ENCODE results near the gene IFI6. TPM values are rescaled to one million over a fixed set of nuclear protein-coding genes. Genes with fewer than 3 reads are reported as not detected.
"Not testable (repeated sequence)": the region's sequence is repeated elsewhere in the genome, so short reads cannot be mapped to it uniquely, and the experiment has no call there.

Gene IFI6
- total RNA-seq, 2 donors from 2014 or later: 25.7 to 26.4 TPM

- Mint-ChIP-seq H3K27me3 (peaks cover 16% of the 10 kb centered on the region), H3K36me3 (ENCODE audit: low read depth) (no peaks in the 10 kb centered on the region), H3K27ac (no peak overlapping the region), H3K4me1 (peaks cover 3% of the 10 kb centered on the region), H3K4me3 (no peak overlapping the region)
- ATAC-seq (no peak), DNase-seq (no peak)
- no peaks in the 10 kb centered on the region for H3K9me3 ChIP-seq (ENCODE audit: control insufficient read depth, low read length, poor library complexity, severe bottlenecking)
Observed at GRCh38 chr1:27686223-27686990, 14.4 kb upstream of the IFI6 start.

DNA sequence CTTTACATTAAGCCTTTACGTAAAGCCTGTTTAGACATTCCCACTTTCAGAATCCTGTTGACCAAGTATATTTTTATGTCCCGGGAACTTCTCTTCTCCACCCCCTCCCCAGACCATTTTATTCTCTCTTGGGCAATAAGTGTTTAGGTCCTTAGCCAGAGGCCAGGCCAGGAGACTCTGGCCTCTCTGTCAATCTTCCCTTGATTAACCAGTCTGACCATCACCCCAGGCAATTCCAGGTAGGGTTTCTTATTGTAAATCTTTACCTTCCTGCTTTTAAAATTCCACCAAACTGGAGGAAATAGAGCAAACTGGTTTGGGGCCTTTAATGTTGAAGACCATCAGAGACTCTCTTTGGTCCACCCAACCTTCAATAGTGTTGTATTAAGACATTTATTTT, 12.2 kb upstream of the IFI6 start:
- no peaks in the 10 kb centered on the region for H3K9me3 ChIP-seq (ENCODE audit: control insufficient read depth, low read length, poor library complexity, severe bottlenecking)
- H3K27ac Mint-ChIP-seq: no peak overlapping the region
- no peak for ATAC-seq
- DNase-seq: no peak
- peaks cover 16% of the 10 kb centered on the region for H3K27me3 Mint-ChIP-seq
- peaks cover 3% of the 10 kb centered on the region for H3K36me3 Mint-ChIP-seq (ENCODE audit: low read depth)
- no peaks in the 10 kb centered on the region for H3K4me1 Mint-ChIP-seq
- no peak overlapping the region for H3K4me3 Mint-ChIP-seq

GRCh38 chr1:27682351-27682944, 10.5 kb upstream of the IFI6 start:
- Mint-ChIP-seq H3K36me3 (ENCODE audit: low read depth) (peaks cover 3% of the 10 kb centered on the region), H3K4me1 (no peaks in the 10 kb centered on the region), H3K27me3 (peaks cover 12% of the 10 kb centered on the region), H3K27ac (no peak overlapping the region), H3K4me3 (no peak overlapping the region)
- no peaks in the 10 kb centered on the region for H3K9me3 ChIP-seq (ENCODE audit: control insufficient read depth, low read length, poor library complexity, severe bottlenecking)
- no peak for ATAC-seq
- no peak for DNase-seq

GRCh38 chr1:27681580-27681979, 9.6 kb upstream of the IFI6 start:
- not testable (repeated sequence) for H3K4me3 Mint-ChIP-seq; H3K4me1 Mint-ChIP-seq; H3K27ac Mint-ChIP-seq; DNase-seq; ATAC-seq; H3K9me3 ChIP-seq (ENCODE audit: control insufficient read depth, low read length, poor library complexity, severe bottlenecking); H3K36me3 Mint-ChIP-seq (ENCODE audit: low read depth)
- H3K27me3 Mint-ChIP-seq: peaks cover 12% of the 10 kb centered on the region

- not testable (repeated sequence) for ATAC-seq; DNase-seq; H3K27ac Mint-ChIP-seq; H3K36me3 Mint-ChIP-seq (ENCODE audit: low read depth); H3K27me3 Mint-ChIP-seq; H3K4me1 Mint-ChIP-seq; H3K9me3 ChIP-seq (ENCODE audit: control insufficient read depth, low read length, poor library complexity, severe bottlenecking); H3K4me3 Mint-ChIP-seq
Observed at GRCh38 chr1:27680225-27680791, 8.3 kb upstream of the IFI6 start.

DNA sequence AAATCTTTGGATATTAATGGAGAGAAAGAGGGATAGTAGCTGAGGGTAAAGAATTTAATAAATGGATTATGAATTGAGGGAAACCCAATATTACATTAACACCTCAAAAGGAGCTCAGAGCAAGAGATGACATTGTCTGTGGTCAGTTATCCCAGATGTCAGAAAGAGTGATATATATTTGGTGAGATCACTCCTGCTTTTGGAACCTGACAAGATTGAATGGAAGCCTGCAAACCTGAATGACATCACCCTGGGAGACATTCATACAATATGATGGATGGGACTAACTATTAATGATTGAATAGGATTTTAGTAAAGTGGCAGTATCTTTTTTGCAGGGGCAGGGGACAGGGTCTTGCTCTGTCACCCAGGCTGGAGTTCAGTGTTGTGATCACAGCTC, 6.8 kb upstream of the IFI6 start:
- no peak for ATAC-seq
- Mint-ChIP-seq H3K4me1 (no peaks in the 10 kb centered on the region), H3K27me3 (no peaks in the 10 kb centered on the region), H3K27ac (no peak overlapping the region), H3K4me3 (no peak overlapping the region), H3K36me3 (ENCODE audit: low read depth) (peaks cover 3% of the 10 kb centered on the region)
- no peak for DNase-seq
- no peaks in the 10 kb centered on the region for H3K9me3 ChIP-seq (ENCODE audit: control insufficient read depth, low read length, poor library complexity, severe bottlenecking)

DNA sequence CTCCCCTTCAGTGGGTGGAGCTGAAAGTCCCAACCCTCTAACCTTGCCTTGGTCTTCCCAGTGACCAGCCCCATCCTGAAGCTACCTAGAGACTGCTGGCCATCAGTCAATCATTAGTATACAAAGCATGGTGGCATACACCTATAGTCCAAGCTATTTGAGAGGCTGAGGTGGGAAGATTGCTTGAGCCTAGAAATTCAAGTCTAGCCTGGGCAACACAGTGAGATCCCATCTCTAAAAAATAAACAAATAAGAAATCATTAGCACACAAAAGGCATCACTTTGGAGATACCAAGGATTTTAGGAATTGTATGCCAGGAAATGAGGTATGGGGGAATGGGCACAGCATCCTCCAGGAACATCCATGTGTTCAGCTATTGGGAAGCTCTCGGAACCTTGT, 4.4 kb upstream of the IFI6 start:
- ATAC-seq (no peak), DNase-seq (no peak)
- Mint-ChIP-seq H3K4me3 (no peak overlapping the region), H3K27me3 (no peaks in the 10 kb centered on the region), H3K4me1 (peaks cover 12% of the 10 kb centered on the region), H3K36me3 (ENCODE audit: low read depth) (peaks cover 3% of the 10 kb centered on the region), H3K27ac (no peak overlapping the region)
- no peaks in the 10 kb centered on the region for H3K9me3 ChIP-seq (ENCODE audit: control insufficient read depth, low read length, poor library complexity, severe bottlenecking)

GRCh38 chr1:27672750-27673112, 739 bp upstream of the IFI6 start:
- no peaks in the 10 kb centered on the region for H3K27me3 Mint-ChIP-seq
- DNase-seq (no peak), ATAC-seq (no peak)
- H3K4me1 Mint-ChIP-seq: peaks cover 28% of the 10 kb centered on the region
- H3K9me3 ChIP-seq (ENCODE audit: control insufficient read depth, low read length, poor library complexity, severe bottlenecking): no peaks in the 10 kb centered on the region
- H3K27ac Mint-ChIP-seq: peak overlapping the region; percentile 94
- H3K36me3 Mint-ChIP-seq (ENCODE audit: low read depth): peaks cover 2% of the 10 kb centered on the region
- H3K4me3 Mint-ChIP-seq: peak overlapping the region; percentile 95

- ATAC-seq (no peak), DNase-seq (no peak)
- peak overlapping the region; percentile 94 for H3K27ac Mint-ChIP-seq
Observed at GRCh38 chr1:27669876-27670275, 2.1 kb downstream of the IFI6 start.

DNA sequence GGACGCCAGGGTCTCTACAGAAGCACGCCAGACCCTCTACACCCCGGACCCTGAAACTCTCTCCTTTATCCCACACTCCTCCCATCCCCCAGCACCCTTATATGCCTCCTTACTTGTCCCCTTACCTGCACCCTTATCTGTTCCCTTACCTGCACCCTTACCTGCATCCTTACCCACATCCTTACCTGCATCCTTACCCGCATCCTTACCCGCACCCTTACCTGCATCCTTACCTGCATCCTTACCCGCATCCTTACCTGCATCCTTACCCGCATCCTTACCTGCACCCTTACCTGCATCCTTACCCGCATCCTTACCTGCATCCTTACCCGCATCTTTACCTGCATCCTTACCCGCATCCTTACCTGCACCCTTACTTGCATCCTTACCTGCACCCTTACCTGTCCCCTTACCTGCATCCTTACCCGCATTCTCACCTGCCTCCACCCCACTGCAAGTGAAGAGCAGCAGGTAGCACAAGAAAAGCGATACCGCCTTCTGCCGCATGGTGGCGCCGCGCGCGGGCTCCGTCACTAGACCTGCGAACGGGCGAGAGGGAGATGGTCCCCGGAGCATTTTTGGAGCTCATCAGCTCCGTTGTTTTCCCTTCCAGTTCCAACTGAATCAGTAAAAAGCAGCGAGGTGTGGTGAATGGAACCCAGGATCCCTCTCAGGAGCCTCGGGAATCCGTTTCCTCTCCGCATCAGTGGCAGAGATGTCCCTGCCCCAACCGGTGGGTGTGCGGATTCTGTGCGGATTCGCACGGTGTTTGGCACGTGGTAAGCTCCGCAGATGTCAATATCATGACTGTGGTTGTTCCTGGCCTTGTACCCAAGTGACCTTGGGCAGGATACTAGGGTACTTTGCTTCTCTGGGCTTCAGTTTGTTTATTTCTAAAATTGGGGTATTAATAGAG, 2.9 kb downstream of the IFI6 start:
- Mint-ChIP-seq H3K4me1 (peaks cover 30% of the 10 kb centered on the region), H3K36me3 (ENCODE audit: low read depth) (peaks cover 6% of the 10 kb centered on the region), H3K4me3 (peak overlapping the region; percentile 88), H3K27ac (peak overlapping the region; percentile 94), H3K27me3 (no peaks in the 10 kb centered on the region)
- peak; percentile 55 for ATAC-seq
- no peaks in the 10 kb centered on the region for H3K9me3 ChIP-seq (ENCODE audit: control insufficient read depth, low read length, poor library complexity, severe bottlenecking)
- DNase-seq: peak; percentile 72 to 91 (median 75)

More at GRCh38 chr1:27669876-27670275, 2.1 kb downstream of the IFI6 start:
- Mint-ChIP-seq H3K4me1 (peaks cover 30% of the 10 kb centered on the region), H3K27me3 (no peaks in the 10 kb centered on the region), H3K4me3 (peak overlapping the region; percentile 88), H3K36me3 (ENCODE audit: low read depth) (peaks cover 6% of the 10 kb centered on the region)
- no peaks in the 10 kb centered on the region for H3K9me3 ChIP-seq (ENCODE audit: control insufficient read depth, low read length, poor library complexity, severe bottlenecking)

DNA sequence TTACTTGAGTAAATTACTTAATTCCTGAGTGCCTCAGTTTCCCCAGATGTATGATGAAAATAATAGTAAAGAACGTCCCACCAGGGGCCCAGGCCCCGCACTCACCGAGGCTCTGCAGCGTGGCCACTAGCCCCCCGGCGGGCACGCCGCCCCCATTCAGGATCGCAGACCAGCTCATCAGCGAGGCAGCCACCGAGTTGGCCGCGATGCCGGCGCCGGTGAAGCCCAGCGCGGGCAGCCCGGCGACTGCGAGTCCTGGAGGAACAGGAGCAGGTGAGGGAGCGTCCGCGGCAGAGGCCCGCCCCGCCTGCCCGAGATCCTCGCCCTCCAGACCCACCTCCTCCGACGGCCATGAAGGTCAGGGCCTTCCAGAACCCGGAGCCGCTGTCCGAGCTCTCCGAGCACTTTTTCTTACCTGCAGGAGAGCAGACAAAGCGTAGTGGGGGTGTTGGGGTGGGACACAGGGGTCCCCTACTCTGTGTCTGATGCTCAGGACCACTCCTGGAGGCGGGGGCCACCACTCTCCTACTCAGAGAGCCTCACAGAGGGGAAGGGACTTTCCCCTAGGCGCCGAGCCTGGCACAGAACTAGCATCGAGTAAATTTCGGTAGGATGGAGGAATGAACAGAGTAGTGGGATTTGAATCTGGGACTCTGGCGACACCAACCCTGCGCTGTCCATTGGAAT, 3.7 kb downstream of the IFI6 start:
- Mint-ChIP-seq H3K4me1 (peaks cover 31% of the 10 kb centered on the region), H3K27me3 (no peaks in the 10 kb centered on the region), H3K36me3 (ENCODE audit: low read depth) (peaks cover 6% of the 10 kb centered on the region), H3K4me3 (peak overlapping the region; percentile 88), H3K27ac (no peak overlapping the region)
- ATAC-seq: no peak
- H3K9me3 ChIP-seq (ENCODE audit: control insufficient read depth, low read length, poor library complexity, severe bottlenecking): no peaks in the 10 kb centered on the region
- DNase-seq: no peak

GRCh38 chr1:27666791-27667254, 5.2 kb downstream of the IFI6 start:
- Mint-ChIP-seq H3K4me3 (no peak overlapping the region), H3K27ac (no peak overlapping the region), H3K27me3 (no peaks in the 10 kb centered on the region), H3K36me3 (ENCODE audit: low read depth) (peaks cover 6% of the 10 kb centered on the region), H3K4me1 (peaks cover 34% of the 10 kb centered on the region)
- ATAC-seq: no peak
- no peak for DNase-seq
- no peaks in the 10 kb centered on the region for H3K9me3 ChIP-seq (ENCODE audit: control insufficient read depth, low read length, poor library complexity, severe bottlenecking)
